CD14-positive monocyte (primary cell): Measurements from ENCODE around the gene PPP1R15A. TPM values are rescaled to one million over a fixed set of nuclear protein-coding genes. Genes with fewer than 3 reads are reported as not detected.

Source experiments
- DNase-seq, 3 donors: peaks; one replicate each; pipeline ENCODE4 v3.0.0-alpha.2; 2011 to 2022
- H2AFZ ChIP-seq: 2 replicates; pipeline ENCODE4 v1.6.0; 2012; ENCODE audit warnings: mild to moderate bottlenecking, low read depth, low read length, inconsistent platforms; ENCODE audit not compliant: insufficient read depth, poor library complexity, severe bottlenecking
- H3K27ac ChIP-seq, 2 donors: 1 replicate in 1 of 2; 2 replicates in 1 of 2; pipeline ENCODE4 v1.5.1; 2012 to 2013; ENCODE audit warnings: low read length in 2 of 2, control low read depth in 1 of 2, inconsistent platforms in 1 of 2, low read depth in 1 of 2, mild to moderate bottlenecking in 1 of 2
- H3K27me3 ChIP-seq, 2 donors: one replicate each; pipeline versions ENCODE4 v1.6.0 to v1.6.1; 2011 to 2013; ENCODE audit warnings: low read length in 2 of 2; ENCODE audit not compliant: control insufficient read depth in 2 of 2, insufficient read depth in 2 of 2
- H3K36me3 ChIP-seq, 2 donors: replicated peaks in 1 of 2; 1 replicate in 1 of 2; 2 replicates in 1 of 2; pipeline versions ENCODE4 v1.5.1 to v1.6.1; 2012 to 2013; ENCODE audit warnings: low read length in 2 of 2, control low read depth in 1 of 2, inconsistent platforms in 1 of 2, mild to moderate bottlenecking in 1 of 2; ENCODE audit not compliant: insufficient read depth in 2 of 2, control insufficient read depth in 1 of 2
- H3K4me1 ChIP-seq, 2 donors: 1 replicate in 1 of 2; 2 replicates in 1 of 2; pipeline versions ENCODE4 v1.5.1 to v1.6.1; 2012 to 2013; ENCODE audit warnings: low read length in 2 of 2, control low read depth in 1 of 2, inconsistent platforms in 1 of 2, mild to moderate bottlenecking in 1 of 2, moderate library complexity in 1 of 2; ENCODE audit not compliant: insufficient read depth in 2 of 2, control insufficient read depth in 1 of 2
- H3K4me2 ChIP-seq: replicated peaks from 2 replicates; pipeline ENCODE3; 2012; ENCODE audit warnings: low read length, moderate library complexity, mild to moderate bottlenecking; ENCODE audit not compliant: poor library complexity, severe bottlenecking; ENCODE audit errors: extremely low read depth
- H3K4me3 ChIP-seq, 3 experiments: fragments of 200-600 bp in 1 of 3; sonication (generic) in 1 of 3; replicated peaks in 1 of 3; 1 replicate in 2 of 3; 2 replicates in 1 of 3; pipeline ENCODE4 v1.5.1; 2011 to 2013; ENCODE audit warnings: low read length in 3 of 3, mild to moderate bottlenecking in 3 of 3, control low read depth in 2 of 3, low read depth in 2 of 3, inconsistent platforms in 1 of 3, moderate library complexity in 1 of 3
- H3K79me2 ChIP-seq: 2 replicates; pipeline ENCODE4 v1.6.0; 2012; ENCODE audit warnings: mild to moderate bottlenecking, control low read depth, inconsistent platforms, low read length, moderate library complexity; ENCODE audit not compliant: insufficient read depth
- H3K9ac ChIP-seq: 2 replicates; pipeline ENCODE4 v1.6.0; 2017; ENCODE audit warnings: low read length, mild to moderate bottlenecking; ENCODE audit not compliant: insufficient read depth, poor library complexity, severe bottlenecking
- H3K9me3 ChIP-seq, 2 donors: replicated peaks in 1 of 2; 1 replicate in 1 of 2; 2 replicates in 1 of 2; pipeline versions ENCODE4 v1.5.1 to v1.6.1; 2012 to 2013; ENCODE audit warnings: low read length in 2 of 2, control low read depth in 1 of 2; ENCODE audit not compliant: control insufficient read depth in 1 of 2, insufficient read depth in 1 of 2
- H4K20me1 ChIP-seq: 2 replicates; pipeline ENCODE4 v1.6.0; 2012; ENCODE audit warnings: mild to moderate bottlenecking, low read length, control low read depth, moderate library complexity; ENCODE audit not compliant: insufficient read depth
- H3K27ac Mint-ChIP-seq, 7 donors: one replicate each; pipeline ENCODE4 v1.8.0; 2020; ENCODE audit warnings: mild to moderate bottlenecking in 7 of 7, mixed read lengths in 7 of 7, moderate library complexity in 6 of 7, inconsistent platforms in 2 of 7
- H3K27me3 Mint-ChIP-seq, 3 donors: one replicate each; pipeline ENCODE4 v1.8.0; 2021 to 2022; ENCODE audit warnings: low read depth in 3 of 3, mild to moderate bottlenecking in 3 of 3, mixed read lengths in 3 of 3, moderate library complexity in 3 of 3, inconsistent platforms in 1 of 3
- H3K36me3 Mint-ChIP-seq, 2 donors: one replicate each; pipeline ENCODE4 v1.8.0; 2020; ENCODE audit warnings: mixed read lengths in 2 of 2, inconsistent platforms in 1 of 2, mild to moderate bottlenecking in 1 of 2
- H3K4me1 Mint-ChIP-seq: one replicate; pipeline ENCODE4 v1.8.0; 2020; ENCODE audit warnings: mild to moderate bottlenecking, mixed read lengths
- H3K4me3 Mint-ChIP-seq, 2 donors: one replicate each; pipeline ENCODE4 v1.8.0; 2020; ENCODE audit warnings: mild to moderate bottlenecking in 2 of 2, mixed read lengths in 2 of 2, moderate library complexity in 1 of 2
- H3K9me3 Mint-ChIP-seq, 7 donors: one replicate each; pipeline ENCODE4 v1.8.0; 2020 to 2022; ENCODE audit warnings: mixed read lengths in 7 of 7, mild to moderate bottlenecking in 6 of 7, moderate library complexity in 6 of 7, inconsistent platforms in 2 of 7
- CTCF ChIP-seq: fragments of 200-600 bp; IDR thresholded peaks from one replicate; pipeline ENCODE4 v1.8.0; 2022; ENCODE audit warnings: antibody characterized with exemption, mild to moderate bottlenecking
- WGBS: methylation state at CpG from one replicate; pipeline ENCODE4 v1.1.5; 2013; ENCODE audit warnings: missing lambda C conversion rate; ENCODE audit not compliant: insufficient coverage; 5-methylcytosine and 5-hydroxymethylcytosine counted together
- intact Hi-C, 2 donors: fragments of 100-400 bp; cut with micrococcal nuclease; formaldehyde crosslinking; loops; one replicate each; pipeline versions ENCODE4 v1.15.0 to v1.15.1; 2023
- polyA plus RNA-seq, 3 donors: library from polyadenylated mRNA; depleted of rRNA in 1 of 3; unstranded in 2 of 3; stranded (reverse) in 1 of 3; fragments of 300-500 nt in 2 of 3; fragments of >200 nt in 1 of 3; fragmentation: Illumina TruSeq in 2 of 3; gene quantifications; 1 replicate in 2 of 3; 2 replicates in 1 of 3; pipeline ENCODE4 v1.2.3, GENCODE V29; 2012 to 2021

PPP1R15A gene
- polyA plus RNA-seq, 3 donors: 127 to 745 (median 169) TPM

GRCh38 chr19:48833977-48834376 is 38.2 kb upstream of the PPP1R15A start:
- no peaks in the 10 kb centered on the region for H3K9me3 ChIP-seq
- peaks cover 20 to 22% of the 10 kb centered on the region in 2 donors for H3K4me1 ChIP-seq
- no peak overlapping the region for H3K4me3 ChIP-seq
- peaks cover 20 to 24% (median 24%) of the 10 kb centered on the region in 3 donors for H3K27me3 Mint-ChIP-seq
- H3K36me3 Mint-ChIP-seq: peaks cover 0 to 3% of the 10 kb centered on the region in 2 donors
- no peak overlapping the region for H2AFZ ChIP-seq
- H3K4me3 Mint-ChIP-seq: peak overlapping the region in 1 of 2 donors; percentile 54
- peaks cover 0 to 20% of the 10 kb centered on the region in 2 donors for H3K27me3 ChIP-seq
- peaks cover 0 to 4% (median 0%) of the 10 kb centered on the region in 7 donors for H3K9me3 Mint-ChIP-seq
- H3K9ac ChIP-seq: no peak overlapping the region
- peaks cover 22% of the 10 kb centered on the region for H3K4me1 Mint-ChIP-seq
- WGBS: 73% methylated on average over 2 of the region's 5 CpGs
- H3K4me2 ChIP-seq: no peak overlapping the region
- no peaks in the 10 kb centered on the region for H3K36me3 ChIP-seq
- peak in 1 of 3 donors; percentile 21 for DNase-seq
- no peaks in the 10 kb centered on the region for H3K79me2 ChIP-seq
- H3K27ac Mint-ChIP-seq: peak overlapping the region in 3 of 7 donors; percentile 3 to 54 (median 34)
- intact Hi-C loops: loop anchor here in 1 of 2 donors (10.0 kb wide), 1 partner anchor 189 kb away; the partner anchor contains the start of gene CA11
- TF ChIP-seq CTCF: no peak
- no peaks in the 10 kb centered on the region for H4K20me1 ChIP-seq
- H3K27ac ChIP-seq: no peak overlapping the region

GRCh38 chr19:48835734-48836088 is 36.5 kb upstream of the PPP1R15A start:
- peaks cover 22% of the 10 kb centered on the region for H3K4me1 Mint-ChIP-seq
- peak overlapping the region; percentile 76 to 93 for H3K4me3 Mint-ChIP-seq
- intact Hi-C loops: loop anchor here (1.0 to 10.0 kb wide), 3 partner anchors 40 to 191 kb away; partner anchors contain the start of gene CA11 (in 2 of the 2)

More at GRCh38 chr19:48835734-48836088, 36.5 kb upstream of the PPP1R15A start:
- DNase-seq: peak; percentile 90 to 93 (median 93)
- no peaks in the 10 kb centered on the region for H3K36me3 ChIP-seq
- H3K9me3 Mint-ChIP-seq: peaks cover 0 to 4% (median 0%) of the 10 kb centered on the region in 7 donors
- peak overlapping the region in 4 of 7 donors; percentile 74 to 87 (median 82) for H3K27ac Mint-ChIP-seq
- H3K27me3 ChIP-seq: peaks cover 0 to 20% of the 10 kb centered on the region in 2 donors
- peaks cover 20 to 22% of the 10 kb centered on the region in 2 donors for H3K4me1 ChIP-seq
- peaks cover 0 to 3% of the 10 kb centered on the region in 2 donors for H3K36me3 Mint-ChIP-seq
- peak overlapping the region in 1 of 3 experiments; percentile 65 for H3K4me3 ChIP-seq
- peaks cover 20 to 24% (median 23%) of the 10 kb centered on the region in 3 donors for H3K27me3 Mint-ChIP-seq
- H3K4me2 ChIP-seq: peak overlapping the region; percentile 68
- no peaks in the 10 kb centered on the region for H3K9me3 ChIP-seq
- peak; percentile 79 for TF ChIP-seq CTCF
- no peaks in the 10 kb centered on the region for H4K20me1 ChIP-seq
- no peak overlapping the region for H3K27ac ChIP-seq
- H3K9ac ChIP-seq: peak overlapping the region; percentile 9
- 1% methylated on average over 12 of the region's 12 CpGs for WGBS
- no peaks in the 10 kb centered on the region for H3K79me2 ChIP-seq
- H2AFZ ChIP-seq: peak overlapping the region; percentile 76
